ENCODE measurements around the gene LHX1. TPM values are rescaled to one million over a fixed set of nuclear protein-coding genes. Genes with fewer than 3 reads are reported as not detected.

Gene LHX1
- total and polyA plus RNA-seq, 2 donors (not counting 1 experiment from before 2014, with no cell fraction given), result not detected

DNA sequence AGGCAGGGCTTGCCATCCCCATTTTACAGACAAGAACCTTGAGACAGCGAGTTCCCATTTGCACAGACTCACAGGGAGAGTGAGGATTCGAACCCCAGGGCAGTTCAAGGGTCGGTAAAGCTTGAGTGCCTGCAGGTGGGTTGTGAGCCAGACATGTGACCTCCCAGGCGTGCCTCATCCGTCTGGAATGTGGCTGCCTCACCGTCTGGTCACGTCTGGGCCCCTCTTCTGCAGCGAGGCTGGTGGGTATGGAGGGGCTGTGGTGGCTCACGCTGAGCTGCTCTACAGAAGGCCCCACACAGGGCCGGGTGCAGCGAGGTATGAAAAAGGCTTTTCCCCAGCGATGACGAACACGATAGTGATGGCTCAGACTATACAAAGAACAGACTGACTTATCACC lies 35.8 kb upstream of the LHX1 start:
- Histone ChIP-seq H3K4me3 (replicated peaks in 1 of 4; ENCODE audit: control extremely low read depth in 1 of 4, insufficient read depth in 1 of 4, low read depth in 3 of 4, low read length in 4 of 4) (no peak overlapping the region), H3K9ac (ENCODE audit: insufficient read depth, low read length) (no peak overlapping the region), H2AFZ (ENCODE audit: low read length) (no peak overlapping the region), H3K27ac (ENCODE audit: insufficient read depth, low read length) (no peak overlapping the region), H3K9me3 (ENCODE audit: control insufficient read depth, insufficient read depth, low read depth, low read length) (no peaks in the 10 kb centered on the region), H3K79me2 (ENCODE audit: control insufficient read depth, insufficient read depth, low read length) (no peaks in the 10 kb centered on the region), H4K20me1 (ENCODE audit: control insufficient read depth, extremely low read depth, insufficient read depth, low read length) (no peaks in the 10 kb centered on the region), H3K4me1 (ENCODE audit: control insufficient read depth, extremely low read depth, insufficient read depth, low read length) (no peaks in the 10 kb centered on the region), H3K36me3 (ENCODE audit: control insufficient read depth, insufficient read depth, low read length) (no peaks in the 10 kb centered on the region), H3K27me3 (ENCODE audit: control insufficient read depth, insufficient read depth, low read length) (no peaks in the 10 kb centered on the region), H3K4me2 (ENCODE audit: extremely low read depth, insufficient read depth, low read length) (no peak overlapping the region)
- DNase-seq (ENCODE audit: low read depth in 2 of 2), result peak in 1 of 2 donors; percentile 96
- TF ChIP-seq CTCF (conservative IDR thresholded peaks at IDR 0.05 in 1 of 2, IDR thresholded peaks at IDR 0.05 in 1 of 2; ENCODE audit: low read depth in 1 of 2, low read length in 2 of 2), result no peak
- TF ChIP-seq EZH2 (IDR thresholded peaks at IDR 0.05; ENCODE audit: low read length, missing control alignments), result no peak

DNA sequence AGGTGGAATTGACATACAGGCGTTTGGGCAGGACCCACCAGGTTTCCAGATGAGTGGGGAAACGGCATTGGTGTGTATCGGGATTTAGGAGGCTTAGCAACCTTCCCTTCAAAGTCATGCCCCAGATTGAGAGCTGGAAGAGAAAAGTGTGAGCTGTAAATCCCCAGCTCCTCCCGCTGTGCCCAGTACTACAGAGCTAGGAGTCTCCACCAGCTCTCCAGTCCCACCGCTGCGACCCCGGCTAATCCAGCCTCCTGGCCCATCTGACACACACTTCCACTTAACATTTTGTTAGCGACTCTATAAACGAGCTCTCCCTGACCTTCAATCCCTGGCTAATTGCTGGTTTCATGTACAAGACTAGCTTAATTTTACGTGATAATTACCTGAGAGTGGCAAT lies 29.9 kb upstream of the LHX1 start:
- Histone ChIP-seq H3K4me2 (ENCODE audit: extremely low read depth, insufficient read depth, low read length) (no peak overlapping the region), H3K27me3 (ENCODE audit: control insufficient read depth, insufficient read depth, low read length) (peaks cover 2% of the 10 kb centered on the region), H3K9ac (ENCODE audit: insufficient read depth, low read length) (no peak overlapping the region), H4K20me1 (ENCODE audit: control insufficient read depth, extremely low read depth, insufficient read depth, low read length) (no peaks in the 10 kb centered on the region), H3K79me2 (ENCODE audit: control insufficient read depth, insufficient read depth, low read length) (no peaks in the 10 kb centered on the region), H3K36me3 (ENCODE audit: control insufficient read depth, insufficient read depth, low read length) (no peaks in the 10 kb centered on the region), H3K9me3 (ENCODE audit: control insufficient read depth, insufficient read depth, low read depth, low read length) (no peaks in the 10 kb centered on the region), H2AFZ (ENCODE audit: low read length) (no peak overlapping the region), H3K4me3 (replicated peaks in 1 of 4; ENCODE audit: control extremely low read depth in 1 of 4, insufficient read depth in 1 of 4, low read depth in 3 of 4, low read length in 4 of 4) (no peak overlapping the region), H3K4me1 (ENCODE audit: control insufficient read depth, extremely low read depth, insufficient read depth, low read length) (no peaks in the 10 kb centered on the region), H3K27ac (ENCODE audit: insufficient read depth, low read length) (no peak overlapping the region)
- TF ChIP-seq CTCF (conservative IDR thresholded peaks at IDR 0.05 in 1 of 2, IDR thresholded peaks at IDR 0.05 in 1 of 2; ENCODE audit: low read depth in 1 of 2, low read length in 2 of 2) (no peak), EZH2 (IDR thresholded peaks at IDR 0.05; ENCODE audit: low read length, missing control alignments) (no peak)
- no peak for DNase-seq (ENCODE audit: low read depth in 2 of 2)

DNA sequence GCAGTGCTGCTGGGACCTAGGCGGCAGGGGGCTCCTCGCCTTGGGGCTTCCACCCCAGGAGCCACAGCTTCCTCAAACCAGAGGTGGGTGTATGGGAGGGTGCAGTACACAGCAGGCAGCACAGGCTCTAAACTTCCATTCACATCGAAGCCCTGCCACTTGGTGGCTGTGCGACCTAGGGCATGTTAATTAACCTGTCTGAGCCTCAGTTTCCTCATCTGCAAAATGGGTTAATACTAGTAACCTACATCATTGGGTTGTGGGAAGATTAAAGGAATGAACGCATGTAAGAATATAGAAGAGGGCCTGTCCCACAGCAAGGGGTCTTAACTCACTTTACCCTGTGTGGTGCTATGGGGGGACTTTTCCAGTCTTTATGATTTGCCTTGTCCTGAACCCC lies 26.8 kb upstream of the LHX1 start:
- H3K79me2 ChIP-seq (ENCODE audit: control insufficient read depth, insufficient read depth, low read length), result no peaks in the 10 kb centered on the region
- H3K4me3 ChIP-seq (replicated peaks in 1 of 4; ENCODE audit: control extremely low read depth in 1 of 4, insufficient read depth in 1 of 4, low read depth in 3 of 4, low read length in 4 of 4), result no peak overlapping the region
- no peak overlapping the region for H2AFZ ChIP-seq (ENCODE audit: low read length)
- H3K27me3 ChIP-seq (ENCODE audit: control insufficient read depth, insufficient read depth, low read length), result peaks cover 3% of the 10 kb centered on the region
- H3K9ac ChIP-seq (ENCODE audit: insufficient read depth, low read length), result no peak overlapping the region
- H3K36me3 ChIP-seq (ENCODE audit: control insufficient read depth, insufficient read depth, low read length), result no peaks in the 10 kb centered on the region
- H3K4me1 ChIP-seq (ENCODE audit: control insufficient read depth, extremely low read depth, insufficient read depth, low read length), result no peaks in the 10 kb centered on the region
- no peaks in the 10 kb centered on the region for H4K20me1 ChIP-seq (ENCODE audit: control insufficient read depth, extremely low read depth, insufficient read depth, low read length)
- no peak for DNase-seq (ENCODE audit: low read depth in 2 of 2)
- H3K27ac ChIP-seq (ENCODE audit: insufficient read depth, low read length), result no peak overlapping the region
- no peak overlapping the region for H3K4me2 ChIP-seq (ENCODE audit: extremely low read depth, insufficient read depth, low read length)
- H3K9me3 ChIP-seq (ENCODE audit: control insufficient read depth, insufficient read depth, low read depth, low read length), result no peaks in the 10 kb centered on the region
- TF ChIP-seq CTCF (conservative IDR thresholded peaks at IDR 0.05 in 1 of 2, IDR thresholded peaks at IDR 0.05 in 1 of 2; ENCODE audit: low read depth in 1 of 2, low read length in 2 of 2), result no peak
- no peak for TF ChIP-seq EZH2 (IDR thresholded peaks at IDR 0.05; ENCODE audit: low read length, missing control alignments)

Data from fibroblast of lung (primary cell).